DND-41 (cell line): Measurements from ENCODE around the gene ELL.

Experiments used
- ATAC-seq: fragments of 200-7000 bp; cut with Tn5 transposase; 3 replicates; pipeline ENCODE4 v1.9.1; 2021; ENCODE audit warnings: low read depth; ENCODE audit not compliant: insufficient read depth
- DNase-seq: peaks from one replicate; pipeline ENCODE4 v3.0.0-alpha.2; 2020
- H2AFZ ChIP-seq: 2 replicates; pipeline ENCODE4 v1.6.0; 2012; ENCODE audit warnings: low read depth, low read length
- H3K27ac ChIP-seq: 2 replicates; pipeline ENCODE4 v1.5.1; 2012; ENCODE audit warnings: low read length, inconsistent platforms
- H3K27me3 ChIP-seq: fragments of 200-600 bp; sonication (generic); 2 replicates; pipeline ENCODE4 v1.6.0; 2012; ENCODE audit warnings: low read length, mild to moderate bottlenecking, inconsistent platforms; ENCODE audit not compliant: insufficient read depth, poor library complexity
- H3K36me3 ChIP-seq: 2 replicates; pipeline ENCODE4 v1.5.1; 2012; ENCODE audit warnings: low read length, inconsistent platforms; ENCODE audit not compliant: insufficient read depth
- H3K4me1 ChIP-seq: 2 replicates; pipeline ENCODE4 v1.5.1; 2012; ENCODE audit warnings: mild to moderate bottlenecking, low read length; ENCODE audit not compliant: insufficient read depth
- H3K4me2 ChIP-seq: 2 replicates; pipeline ENCODE4 v1.6.0; 2012; ENCODE audit warnings: mild to moderate bottlenecking, moderate library complexity, low read length, inconsistent platforms; ENCODE audit not compliant: insufficient read depth
- H3K4me3 ChIP-seq, 2 experiments: fragments of 200-600 bp in 1 of 2; shearing (Covaris generic) in 1 of 2; 2 replicates each; pipeline ENCODE4 v1.5.1; 2012 to 2016; ENCODE audit warnings: inconsistent platforms in 2 of 2, low read length in 2 of 2, mild to moderate bottlenecking in 2 of 2, low read depth in 1 of 2, moderate library complexity in 1 of 2
- H3K79me2 ChIP-seq: 2 replicates; pipeline ENCODE4 v1.6.0; 2012; ENCODE audit warnings: low read length, inconsistent platforms; ENCODE audit not compliant: insufficient read depth
- H3K9ac ChIP-seq: 2 replicates; pipeline ENCODE4 v1.6.0; 2012; ENCODE audit warnings: low read depth, mild to moderate bottlenecking, inconsistent platforms, low read length, moderate library complexity
- H3K9me3 ChIP-seq: 2 replicates; pipeline ENCODE4 v1.5.1; 2012; ENCODE audit warnings: low read length, moderate library complexity, mild to moderate bottlenecking, inconsistent platforms; ENCODE audit not compliant: insufficient read depth, severe bottlenecking
- H4K20me1 ChIP-seq: 2 replicates; pipeline ENCODE4 v1.6.0; 2012; ENCODE audit warnings: low read length; ENCODE audit not compliant: insufficient read depth
- EZH2 ChIP-seq: IDR thresholded peaks from 3 replicates; pipeline ENCODE4 v1.6.1; 2012; ENCODE audit warnings: borderline replicate concordance, low read depth, mild to moderate bottlenecking, moderate library complexity, low read length, inconsistent platforms; ENCODE audit not compliant: severe bottlenecking
- TF ChIP-seq, protein P1 (sequence below): IDR thresholded peaks from 2 replicates; pipeline ENCODE4 v1.5.1; 2012; ENCODE audit warnings: borderline replicate concordance, low read length, moderate library complexity, mild to moderate bottlenecking; ENCODE audit not compliant: poor library complexity, severe bottlenecking; ENCODE audit errors: extremely low read depth

The ELL gene

DNA sequence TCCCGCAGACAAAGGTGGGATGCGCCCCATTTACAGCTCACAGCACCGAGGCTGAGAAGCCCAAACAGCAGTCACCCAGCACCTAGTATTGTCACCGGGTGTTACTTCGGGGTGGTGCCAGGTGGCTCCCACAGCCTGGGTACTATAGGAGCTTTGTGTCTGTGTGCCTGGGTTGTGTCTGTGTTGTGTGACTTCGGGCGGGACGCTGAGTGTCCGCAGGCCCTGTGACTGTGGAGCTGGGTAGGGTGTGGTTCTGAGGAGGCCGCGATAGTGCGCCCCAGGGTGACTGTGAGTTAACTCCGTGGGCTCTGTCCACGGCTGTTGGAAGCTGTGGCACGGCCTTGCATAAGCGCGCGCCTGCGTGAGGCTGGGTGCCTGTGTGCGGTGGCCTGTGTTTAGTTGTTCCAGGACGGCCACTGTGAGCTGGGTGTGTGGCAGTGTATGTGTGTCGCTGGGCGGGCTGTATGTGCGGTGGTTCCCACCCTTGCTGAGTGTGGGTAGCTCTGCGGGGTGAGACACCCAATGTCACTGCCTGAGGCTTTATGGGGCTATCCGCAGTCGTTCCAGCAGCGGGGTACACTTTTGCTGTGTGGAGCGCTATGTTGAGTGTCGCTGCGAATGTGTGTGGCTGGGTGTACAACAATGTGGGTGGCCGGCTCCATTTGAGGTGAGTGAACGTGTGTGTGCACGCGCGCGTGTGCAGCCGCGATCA is 103.2 kb downstream of the ELL start:
- peak overlapping the region; percentile 76 for H3K9ac ChIP-seq
- peaks cover 27% of the 10 kb centered on the region for H3K27me3 ChIP-seq
- peak overlapping the region in 1 of 2 experiments; percentile 70; a peak in 3 of 4 replicates for H3K4me3 ChIP-seq
- TF ChIP-seq, protein P1, sequence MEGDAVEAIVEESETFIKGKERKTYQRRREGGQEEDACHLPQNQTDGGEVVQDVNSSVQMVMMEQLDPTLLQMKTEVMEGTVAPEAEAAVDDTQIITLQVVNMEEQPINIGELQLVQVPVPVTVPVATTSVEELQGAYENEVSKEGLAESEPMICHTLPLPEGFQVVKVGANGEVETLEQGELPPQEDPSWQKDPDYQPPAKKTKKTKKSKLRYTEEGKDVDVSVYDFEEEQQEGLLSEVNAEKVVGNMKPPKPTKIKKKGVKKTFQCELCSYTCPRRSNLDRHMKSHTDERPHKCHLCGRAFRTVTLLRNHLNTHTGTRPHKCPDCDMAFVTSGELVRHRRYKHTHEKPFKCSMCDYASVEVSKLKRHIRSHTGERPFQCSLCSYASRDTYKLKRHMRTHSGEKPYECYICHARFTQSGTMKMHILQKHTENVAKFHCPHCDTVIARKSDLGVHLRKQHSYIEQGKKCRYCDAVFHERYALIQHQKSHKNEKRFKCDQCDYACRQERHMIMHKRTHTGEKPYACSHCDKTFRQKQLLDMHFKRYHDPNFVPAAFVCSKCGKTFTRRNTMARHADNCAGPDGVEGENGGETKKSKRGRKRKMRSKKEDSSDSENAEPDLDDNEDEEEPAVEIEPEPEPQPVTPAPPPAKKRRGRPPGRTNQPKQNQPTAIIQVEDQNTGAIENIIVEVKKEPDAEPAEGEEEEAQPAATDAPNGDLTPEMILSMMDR = no peak
- TF ChIP-seq EZH2 = no peak
- peak overlapping the region; percentile 88 for H3K4me2 ChIP-seq
- DNase-seq (no peak), ATAC-seq (0 out of 3 replicates have a peak, but pooled peaks have one; percentile 0)
- H3K79me2 ChIP-seq = peaks cover 46% of the 10 kb centered on the region
- peak overlapping the region; percentile 58 for H2AFZ ChIP-seq
- H3K27ac ChIP-seq = peak overlapping the region; percentile 31; the same call in 1 of the 2 replicates
- H3K4me1 ChIP-seq = peaks cover 84% of the 10 kb centered on the region
- peaks cover 7% of the 10 kb centered on the region; the same call in 1 of the 2 replicates for H3K36me3 ChIP-seq
- no peaks in the 10 kb centered on the region for H3K9me3 ChIP-seq
- H4K20me1 ChIP-seq = peaks cover 46% of the 10 kb centered on the region

DNA sequence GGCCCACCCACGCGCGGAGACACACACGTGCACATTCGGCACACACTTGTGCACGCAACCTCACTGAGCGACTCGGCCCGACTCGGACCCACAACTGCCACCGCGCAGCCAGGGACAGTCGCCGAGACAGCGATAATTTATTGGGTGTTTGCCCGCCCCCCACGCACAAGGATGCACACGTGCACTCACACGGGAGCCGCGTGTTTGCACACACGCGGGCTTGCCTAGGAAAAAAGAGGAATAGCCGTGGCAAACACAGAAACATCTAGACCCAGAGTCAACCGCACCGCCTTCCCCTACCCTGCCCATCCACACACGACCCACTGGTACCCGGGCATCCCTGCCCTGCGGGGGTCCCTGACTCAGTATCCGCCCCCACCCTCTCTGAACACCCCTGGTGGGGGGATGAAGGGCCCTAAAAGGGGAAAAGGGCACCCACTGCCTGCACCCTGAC is 103.8 kb downstream of the ELL start:
- ATAC-seq (no peak), DNase-seq (no peak)
- no peaks in the 10 kb centered on the region for H3K9me3 ChIP-seq
- H2AFZ ChIP-seq = no peak overlapping the region
- H3K27me3 ChIP-seq = peaks cover 27% of the 10 kb centered on the region
- H4K20me1 ChIP-seq = peaks cover 40% of the 10 kb centered on the region
- H3K79me2 ChIP-seq = peaks cover 40% of the 10 kb centered on the region
- TF ChIP-seq, protein P1 = no peak
- no peak for TF ChIP-seq EZH2
- H3K36me3 ChIP-seq = peaks cover 4% of the 10 kb centered on the region; the same call in 1 of the 2 replicates
- peak overlapping the region; percentile 88 for H3K4me2 ChIP-seq
- H3K27ac ChIP-seq = no peak overlapping the region
- peak overlapping the region in 1 of 2 experiments; percentile 70; a peak in 1 of 4 replicates for H3K4me3 ChIP-seq
- H3K4me1 ChIP-seq = peaks cover 82% of the 10 kb centered on the region
- no peak overlapping the region for H3K9ac ChIP-seq

DNA sequence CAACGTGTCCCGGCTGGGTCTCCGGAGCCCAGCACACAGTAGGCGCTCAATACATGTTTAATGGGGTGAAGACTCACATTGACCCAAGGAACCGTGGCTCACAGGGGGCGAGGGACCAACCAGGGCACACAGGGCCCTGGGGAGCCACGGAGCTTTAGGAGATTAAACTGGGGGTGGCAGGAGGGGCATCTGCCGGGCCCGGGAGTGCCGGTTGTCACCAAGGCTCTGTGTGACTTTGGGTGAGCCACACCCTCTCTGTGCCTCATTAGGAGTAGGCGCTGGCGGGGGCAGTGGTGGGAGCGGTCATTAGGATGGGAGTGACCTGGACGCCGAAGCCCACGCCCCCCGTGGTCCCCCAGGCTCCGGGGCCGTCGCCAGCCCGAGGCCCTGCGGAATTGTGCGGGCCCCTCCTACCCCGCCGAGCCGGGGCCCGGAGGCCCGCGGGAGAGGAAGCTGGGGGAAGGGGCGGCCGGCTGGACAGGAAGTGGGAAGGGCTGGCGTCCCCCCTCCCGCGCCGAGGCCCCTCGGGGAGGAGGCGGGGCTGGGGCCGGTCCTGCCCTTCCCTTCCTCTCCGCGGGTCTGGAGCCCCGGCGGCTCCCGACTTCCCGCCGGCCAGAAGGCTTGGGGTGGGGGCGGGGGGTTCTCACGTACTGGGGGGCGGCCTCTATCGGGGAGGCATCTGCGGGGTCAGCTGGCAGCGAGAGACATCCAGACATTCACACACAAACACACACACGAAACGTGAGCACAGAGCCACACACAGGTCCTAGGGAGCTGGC is 104.4 kb downstream of the ELL start:
- H4K20me1 ChIP-seq = peaks cover 34% of the 10 kb centered on the region
- H3K36me3 ChIP-seq = no peaks in the 10 kb centered on the region
- H3K27ac ChIP-seq = 0 out of 2 replicates have a peak overlapping the region, but pooled peaks have one; percentile 20
- peak overlapping the region; percentile 39 for H3K9ac ChIP-seq
- H3K4me3 ChIP-seq = peak overlapping the region in 1 of 2 experiments; percentile 53; a peak in 2 of 4 replicates
- DNase-seq (peak; percentile 67), ATAC-seq (peak; percentile 20)
- H3K4me2 ChIP-seq = peak overlapping the region; percentile 88
- peaks cover 27% of the 10 kb centered on the region for H3K27me3 ChIP-seq
- peaks cover 34% of the 10 kb centered on the region for H3K79me2 ChIP-seq
- H2AFZ ChIP-seq = peak overlapping the region; percentile 59
- H3K9me3 ChIP-seq = no peaks in the 10 kb centered on the region
- peaks cover 78% of the 10 kb centered on the region for H3K4me1 ChIP-seq
- peak; percentile 54 for TF ChIP-seq EZH2
- TF ChIP-seq, protein P1 = no peak
